Type B pancreatic cell (in vitro differentiated cells): ENCODE results near the gene PDGFD. TPM values are rescaled to one million over a fixed set of nuclear protein-coding genes. Genes with fewer than 3 reads are reported as not detected.

Source experiments
- DNase-seq: peaks from one replicate; pipeline ENCODE4 v3.0.0; 2021; ENCODE audit warnings: mixed read lengths; ENCODE audit not compliant: unreplicated experiment; ENCODE audit errors: extremely low spot score
- H3K27ac Mint-ChIP-seq: 2 replicates; pipeline ENCODE4 v1.8.0; 2021; ENCODE audit warnings: mild to moderate bottlenecking, mixed read lengths
- H3K27me3 Mint-ChIP-seq: 2 replicates; pipeline ENCODE4 v1.8.0; 2021; ENCODE audit warnings: mixed read lengths
- H3K36me3 Mint-ChIP-seq: 2 replicates; pipeline ENCODE4 v1.8.0; 2021; ENCODE audit warnings: mixed read lengths
- H3K4me1 Mint-ChIP-seq: one replicate; pipeline ENCODE4 v1.8.0; 2021; ENCODE audit warnings: mixed read lengths; ENCODE audit not compliant: unreplicated experiment
- H3K4me3 Mint-ChIP-seq: 2 replicates; pipeline ENCODE4 v1.8.0; 2021; ENCODE audit warnings: mild to moderate bottlenecking, mixed read lengths
- H3K9me3 Mint-ChIP-seq: 2 replicates; pipeline ENCODE4 v1.8.0; 2021; ENCODE audit warnings: mixed read lengths
- CTCF ChIP-seq: fragments of 200-600 bp; sonication (generic); conservative IDR thresholded peaks from 2 replicates; pipeline ENCODE4 v1.5.0; 2021; ENCODE audit warnings: antibody characterized with exemption, mild to moderate bottlenecking
- total RNA-seq: library from RNA; stranded (reverse); gene quantifications from 2 replicates; pipeline ENCODE4 v1.2.1, GENCODE V29; 2021; ENCODE audit warnings: low replicate concordance

Gene PDGFD
- total RNA-seq, 1 donor from 2014 or later, result 17.8 TPM

- TF ChIP-seq CTCF, result no peak
- no peak overlapping the region for H3K4me3 Mint-ChIP-seq
- no peak for DNase-seq
- no peaks in the 10 kb centered on the region for H3K36me3 Mint-ChIP-seq
- H3K27me3 Mint-ChIP-seq, result no peaks in the 10 kb centered on the region
- no peaks in the 10 kb centered on the region for H3K9me3 Mint-ChIP-seq
- H3K4me1 Mint-ChIP-seq, result no peaks in the 10 kb centered on the region
- H3K27ac Mint-ChIP-seq, result no peak overlapping the region
These were observed 296.5 kb downstream of the PDGFD start for GRCh38 chr11:103867481-103867880.

DNA sequence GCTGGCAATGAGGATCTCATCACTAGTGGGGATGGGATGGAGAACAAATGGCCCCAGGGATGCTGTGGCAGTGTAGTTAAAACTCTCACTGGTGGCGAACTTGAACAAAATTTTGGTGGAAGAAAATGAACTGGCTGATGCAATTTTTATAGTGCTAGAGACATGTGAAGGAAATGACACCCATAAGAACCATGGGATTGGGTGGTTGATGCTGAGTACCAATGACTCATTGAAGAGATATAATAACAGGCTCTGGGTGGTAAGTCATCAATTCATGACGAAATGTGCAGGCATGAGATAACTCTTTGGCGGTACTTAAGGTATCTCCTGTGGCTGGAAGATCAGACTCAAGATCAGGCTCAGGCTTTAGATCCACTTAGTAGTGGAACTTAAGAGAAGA, 300.4 kb downstream of the PDGFD start:
- DNase-seq, result no peak
- no peak overlapping the region for H3K4me3 Mint-ChIP-seq
- no peaks in the 10 kb centered on the region for H3K27me3 Mint-ChIP-seq
- no peak overlapping the region for H3K27ac Mint-ChIP-seq
- no peaks in the 10 kb centered on the region for H3K36me3 Mint-ChIP-seq
- TF ChIP-seq CTCF, result no peak
- H3K4me1 Mint-ChIP-seq, result no peaks in the 10 kb centered on the region
- no peaks in the 10 kb centered on the region for H3K9me3 Mint-ChIP-seq

DNA sequence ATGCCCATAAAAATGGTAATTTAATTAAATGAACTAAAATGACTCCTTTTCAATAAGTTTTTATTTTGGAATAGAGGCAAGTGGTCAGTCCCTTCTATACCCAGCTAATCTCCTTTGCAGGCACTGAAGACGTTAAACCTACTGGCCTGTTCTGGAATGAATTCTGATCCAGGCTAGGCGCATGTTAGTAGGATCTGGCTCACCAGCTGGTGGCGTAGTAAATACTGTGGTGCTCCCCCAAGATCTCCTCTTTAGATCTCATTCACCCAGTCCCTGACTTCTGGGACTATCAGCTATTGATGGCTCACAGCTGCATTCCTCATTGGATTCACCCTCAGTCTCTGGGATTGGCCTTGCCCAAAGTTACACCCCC, 301.2 kb downstream of the PDGFD start:
- TF ChIP-seq CTCF, result no peak
- H3K36me3 Mint-ChIP-seq, result no peaks in the 10 kb centered on the region

DNA sequence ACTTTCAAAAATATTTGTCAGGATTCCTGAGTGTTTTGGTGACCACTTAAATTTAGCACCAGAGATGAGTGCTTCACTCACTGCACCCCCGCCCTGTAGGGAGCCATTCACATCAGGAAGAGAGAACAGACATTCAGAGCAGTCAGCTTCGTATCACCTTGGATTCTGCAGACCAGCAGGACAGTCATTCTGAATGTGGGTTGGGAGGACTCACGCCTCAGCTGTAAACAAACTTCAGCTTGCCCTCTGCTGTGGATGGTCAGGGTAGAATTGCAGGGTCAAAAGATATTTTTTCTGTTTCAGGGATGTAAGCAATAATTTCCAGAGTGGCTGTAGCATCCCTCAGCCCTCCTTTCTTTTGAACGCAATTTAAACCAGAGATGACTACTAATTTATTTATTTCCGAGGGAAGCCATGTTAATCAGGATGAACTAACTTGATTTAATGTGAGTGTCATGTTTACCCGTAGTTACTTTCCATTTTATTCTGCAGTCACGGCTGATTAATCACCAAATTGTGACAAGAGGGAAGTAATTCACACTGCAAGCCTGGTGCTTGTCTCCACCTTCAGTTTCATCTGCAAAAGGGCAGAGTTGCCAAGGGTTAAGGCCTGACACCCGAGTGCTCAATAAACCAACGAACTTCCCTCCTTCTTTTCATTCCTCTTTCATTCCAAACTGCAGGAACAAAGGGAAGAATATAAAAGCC, 301.7 kb downstream of the PDGFD start:
- DNase-seq, result no peak
- Mint-ChIP-seq H3K4me3 (no peak overlapping the region), H3K27me3 (no peaks in the 10 kb centered on the region), H3K27ac (no peak overlapping the region), H3K9me3 (no peaks in the 10 kb centered on the region), H3K36me3 (no peaks in the 10 kb centered on the region), H3K4me1 (no peaks in the 10 kb centered on the region)
- no peak for TF ChIP-seq CTCF

More for the DNA sequence above, 301.2 kb downstream of the PDGFD start:
- no peak for DNase-seq
- Mint-ChIP-seq H3K4me1 (no peaks in the 10 kb centered on the region), H3K9me3 (no peaks in the 10 kb centered on the region), H3K27ac (no peak overlapping the region), H3K4me3 (no peak overlapping the region), H3K27me3 (no peaks in the 10 kb centered on the region)

Other genes starting within 250 kb of the PDGFD start
- gene DDI1, start 127.5 kb downstream of the PDGFD start, total RNA-seq, result not detected in 2 replicates